HUDEP-2 (cell line): Measurements from ENCODE around the gene RRM2.
A peak's percentile ranks its signal among the peaks of the same experiment; 100 is the strongest.
"Not testable (repeated sequence)": the region's sequence is repeated elsewhere in the genome, so short reads cannot be mapped to it uniquely, and the experiment has no call there.

Experiments
- DNase-seq, 76 experiments: peaks; one replicate each; lab custom pipeline; 2025; ENCODE audit not compliant: unreplicated experiment in 76 of 76; lab: John Stamatoyannopoulos, UW

The RRM2 gene

GRCh38 chr2:10089565-10090190 lies 32.9 kb upstream of the RRM2 start:
- no peak for DNase-seq

GRCh38 chr2:10091182-10091888 lies 31.2 kb upstream of the RRM2 start:
- DNase-seq, result peak in 7 of 76 experiments; percentile 2 to 24 (median 10)

GRCh38 chr2:10091889-10092244 lies 30.7 kb upstream of the RRM2 start:
- peak in 2 of 76 experiments; percentile 11 to 26 for DNase-seq

- no peak for DNase-seq
These were observed 28.2 kb upstream of the RRM2 start for GRCh38 chr2:10094271-10094814.

GRCh38 chr2:10095175-10095574 lies 27.4 kb upstream of the RRM2 start:
- DNase-seq, result no peak

GRCh38 chr2:10096641-10097040 lies 25.9 kb upstream of the RRM2 start:
- no peak for DNase-seq

- DNase-seq, result peak in 40 of 76 experiments; percentile 1 to 52 (median 22)
These were observed 25.0 kb upstream of the RRM2 start for GRCh38 chr2:10097352-10098148.

GRCh38 chr2:10101491-10101890 lies 21.0 kb upstream of the RRM2 start:
- no peak for DNase-seq

- no peak for DNase-seq
These were observed 19.4 kb upstream of the RRM2 start for GRCh38 chr2:10103179-10103578.

GRCh38 chr2:10104906-10105305 lies 17.6 kb upstream of the RRM2 start:
- not testable (repeated sequence) for DNase-seq

- no peak for DNase-seq
These were observed 13.2 kb upstream of the RRM2 start for GRCh38 chr2:10109311-10109710.

GRCh38 chr2:10119027-10119325 lies 3.6 kb upstream of the RRM2 start:
- no peak for DNase-seq

- DNase-seq, result no peak
These were observed 2.9 kb upstream of the RRM2 start for GRCh38 chr2:10119601-10120157.

GRCh38 chr2:10120158-10120876 lies 2.2 kb upstream of the RRM2 start:
- peak in 75 of 76 experiments; percentile 38 to 98 (median 94) for DNase-seq

- peak in 25 of 76 experiments; percentile 7 to 62 (median 30) for DNase-seq
These were observed 1.5 kb upstream of the RRM2 start for GRCh38 chr2:10120877-10121574.

- DNase-seq, result peak in 1 of 76 experiments; percentile 11
These were observed 742 bp downstream of the RRM2 start for GRCh38 chr2:10123281-10123680.

GRCh38 chr2:10124538-10125045 lies 2.1 kb downstream of the RRM2 start:
- peak in 44 of 76 experiments; percentile 12 to 79 (median 53) for DNase-seq

GRCh38 chr2:10125842-10126631 lies 3.5 kb downstream of the RRM2 start:
- no peak for DNase-seq

GRCh38 chr2:10126632-10127026 lies 4.1 kb downstream of the RRM2 start:
- DNase-seq, result peak in 19 of 76 experiments; percentile 10 to 65 (median 34)
